ENCODE results near the gene GFM2.

- TF ChIP-seq EZH2 (IDR thresholded peaks at IDR 0.05; ENCODE audit: borderline replicate concordance, low read depth, low read length, poor library complexity, severe bottlenecking) (no peak), CTCF (conservative IDR thresholded peaks at IDR 0.05; ENCODE audit: low read depth, low read length) (no peak)
These were observed 3.4 kb downstream of the GFM2 start for GRCh38 chr5:74763504-74763903.
